ENCODE results near the gene KCNT2.
"Not testable (repeated sequence)": the region's sequence is repeated elsewhere in the genome, so short reads cannot be mapped to it uniquely, and the experiment has no call there.

KCNT2 gene

DNA sequence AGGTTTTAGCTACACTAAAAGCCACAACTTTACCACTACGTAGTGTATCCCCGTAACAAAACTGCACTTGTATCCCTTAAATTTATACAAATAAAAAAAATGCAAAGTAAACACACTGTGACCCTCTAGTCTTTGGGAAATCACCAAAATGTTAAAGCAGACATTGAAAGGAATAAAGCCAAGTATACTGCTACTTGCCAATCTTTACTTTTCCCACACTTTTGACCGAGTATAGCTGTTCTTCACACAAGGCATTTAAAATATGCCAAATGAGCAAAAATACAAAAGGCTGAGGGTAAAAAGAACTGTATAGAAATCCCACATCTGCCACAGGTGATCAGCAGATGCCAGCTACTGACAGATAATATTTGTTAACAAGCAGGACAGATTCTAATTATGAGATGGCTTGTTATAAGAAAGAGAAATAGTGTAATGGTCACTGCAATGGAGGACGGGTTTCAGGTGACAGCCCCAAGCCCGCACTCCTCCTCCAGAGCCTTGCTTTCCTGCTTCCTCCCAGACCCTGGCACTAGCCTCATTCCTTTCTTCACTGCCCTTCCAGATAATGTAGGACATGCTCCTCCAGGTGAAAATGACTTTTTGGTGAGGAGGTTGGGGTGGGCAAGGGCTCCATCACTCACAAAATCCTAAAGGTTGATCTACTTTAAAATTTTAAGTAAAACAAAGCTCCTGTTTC, 18.1 kb downstream of the KCNT2 start:
- no peak for DNase-seq (ENCODE audit: low spot score)

DNA sequence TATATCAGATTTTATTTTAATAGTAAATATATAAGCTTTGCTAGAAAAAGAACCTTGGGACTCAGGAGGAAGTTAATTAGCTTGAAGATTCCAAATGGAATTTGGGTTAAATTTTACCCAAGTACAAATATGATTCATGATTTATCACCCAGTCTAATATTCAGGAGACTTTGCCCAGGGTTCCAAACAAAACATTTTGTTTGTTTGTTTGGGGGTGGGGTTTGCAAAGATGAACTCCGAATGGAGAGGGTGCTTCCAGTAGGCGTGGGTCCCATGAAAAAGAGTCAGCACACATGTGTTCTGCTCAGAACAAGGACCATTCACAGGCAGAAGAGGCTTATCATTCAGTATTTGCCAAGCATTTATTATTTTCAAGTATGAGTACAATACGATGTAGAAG, 23.5 kb downstream of the KCNT2 start:
- no peak for DNase-seq (ENCODE audit: low spot score)

DNA sequence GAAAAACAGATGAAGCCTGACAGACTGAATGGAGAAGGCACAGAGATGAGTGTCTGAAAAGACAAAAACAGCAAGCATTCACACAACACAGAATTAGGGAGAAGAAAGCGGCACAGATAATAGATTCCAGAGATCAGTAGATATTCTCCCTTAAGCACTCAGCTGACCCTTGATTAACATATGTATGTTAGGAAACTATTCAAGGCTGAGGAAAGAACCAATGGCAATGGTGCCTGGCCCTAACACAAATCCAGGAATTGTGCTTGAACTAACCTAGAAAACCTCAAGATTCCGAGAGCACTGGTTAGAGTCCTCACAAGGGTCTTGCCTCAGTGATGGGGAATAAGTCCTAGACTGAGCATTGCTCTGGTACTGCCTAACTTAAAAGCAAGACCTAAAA, 30.9 kb downstream of the KCNT2 start:
- DNase-seq (ENCODE audit: low spot score): no peak

DNA sequence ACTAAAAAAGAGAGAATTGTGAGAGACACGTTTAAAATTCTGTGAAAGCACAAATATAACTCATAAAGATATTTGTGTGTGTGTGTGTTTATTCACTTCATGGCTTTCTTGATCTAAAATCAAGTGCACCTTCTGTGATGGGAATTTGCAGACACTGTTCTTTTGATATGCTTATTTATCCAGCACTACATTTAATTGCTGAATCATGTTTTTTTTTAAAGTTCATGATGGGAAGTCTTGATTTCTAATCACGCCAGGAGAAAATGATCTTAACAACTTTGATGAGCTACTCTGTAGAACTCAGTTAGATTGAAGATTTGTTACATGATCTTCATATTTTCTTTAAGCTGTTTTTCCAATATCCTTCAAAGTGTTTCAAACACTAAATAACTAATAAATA, 35.0 kb downstream of the KCNT2 start:
- DNase-seq (ENCODE audit: low spot score): no peak

DNA sequence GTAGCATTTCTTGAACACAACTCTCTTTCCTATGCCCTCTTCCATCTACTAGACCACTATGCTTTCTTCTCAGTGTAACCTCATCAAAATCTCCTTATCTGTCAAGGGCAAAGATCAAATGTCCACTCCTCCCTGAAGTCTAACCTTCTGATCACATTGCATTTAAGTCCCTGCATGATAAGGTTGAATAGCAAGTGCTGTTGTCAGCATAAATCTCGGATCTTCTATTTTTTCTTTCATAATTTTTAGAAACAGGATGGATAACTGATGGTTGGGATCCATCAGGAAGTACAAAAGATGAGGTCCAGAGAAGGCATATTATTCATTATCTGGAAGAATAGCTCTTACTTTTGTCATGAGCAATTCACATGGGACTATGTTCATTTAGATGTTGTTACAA, 41.0 kb downstream of the KCNT2 start:
- DNase-seq (ENCODE audit: low spot score): no peak

DNA sequence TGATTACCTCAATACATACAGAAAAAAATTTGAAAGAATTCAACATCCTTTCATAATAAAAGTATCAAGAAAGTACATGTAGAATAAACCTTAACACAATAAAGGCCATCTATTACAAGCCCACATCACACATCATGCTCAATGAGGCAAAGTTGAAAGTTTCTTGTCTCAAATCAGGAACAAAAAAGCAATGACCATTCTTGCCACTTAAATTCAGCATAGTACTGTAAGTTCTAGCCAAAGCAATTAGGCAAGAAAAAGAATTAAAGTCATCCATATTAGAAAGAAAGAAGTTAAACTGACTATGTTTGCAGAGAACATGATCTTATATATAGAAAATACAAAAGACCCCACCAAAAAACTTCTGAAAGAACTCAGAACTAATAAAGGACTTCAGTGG, 44.5 kb downstream of the KCNT2 start:
- DNase-seq (ENCODE audit: low spot score): no peak

DNA sequence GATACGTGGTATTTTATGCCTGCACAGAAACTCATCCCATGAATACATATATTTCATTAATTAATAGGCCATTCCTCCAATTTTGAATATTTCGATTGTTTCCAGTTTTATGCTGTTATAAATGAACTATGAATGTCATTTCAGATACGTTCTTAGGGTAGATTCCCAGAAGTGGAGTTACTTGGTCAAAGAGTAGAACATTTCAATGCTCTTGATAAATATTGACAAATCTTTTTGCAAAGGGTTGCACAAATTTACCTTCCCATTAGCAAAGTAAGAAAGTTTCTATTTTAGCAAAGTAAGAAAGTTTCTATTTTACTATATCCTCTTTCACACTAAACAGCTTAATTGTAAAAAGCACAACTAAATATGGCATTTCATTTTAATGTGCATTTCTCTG, 48.9 kb downstream of the KCNT2 start:
- no peak for DNase-seq (ENCODE audit: low spot score)

DNA sequence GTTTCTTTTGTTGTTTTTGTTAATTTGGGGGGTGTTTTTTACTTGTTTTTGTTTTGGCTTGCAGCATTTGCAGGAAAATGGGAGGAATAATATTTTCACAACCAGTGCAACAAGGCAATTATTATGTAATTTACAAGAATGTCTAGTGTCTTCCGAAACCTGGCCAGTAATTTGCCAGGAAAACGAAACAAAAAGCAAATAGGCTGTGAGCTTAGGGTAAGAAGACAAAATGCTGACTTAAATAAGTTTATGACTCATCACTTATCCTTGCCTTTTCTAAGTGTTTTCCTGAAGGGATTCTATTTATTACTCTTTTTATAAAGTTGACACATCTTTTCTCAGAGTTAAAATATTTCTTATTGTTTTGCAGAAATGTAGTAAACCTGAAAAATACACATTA, 49.8 kb downstream of the KCNT2 start:
- DNase-seq (ENCODE audit: low spot score): no peak

DNA sequence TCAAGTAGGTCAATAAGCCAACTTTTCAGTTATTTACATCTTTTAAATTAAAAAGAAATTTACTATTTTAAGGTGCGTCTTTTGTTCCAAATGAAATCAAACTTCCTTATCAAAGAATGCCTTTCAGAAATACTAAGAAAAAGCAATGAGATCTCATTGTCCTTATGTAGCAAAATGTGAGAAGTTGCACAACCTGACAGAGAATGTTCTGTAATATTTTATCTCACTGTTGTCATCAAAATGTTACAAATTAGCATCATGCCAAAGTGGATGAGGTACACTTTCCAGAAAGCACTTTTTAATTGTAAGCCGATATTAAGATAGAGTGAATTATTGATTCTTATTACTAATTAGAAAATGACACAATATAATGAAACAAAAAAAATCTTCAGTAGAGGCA, 50.4 kb downstream of the KCNT2 start:
- DNase-seq (ENCODE audit: low spot score): no peak

DNA sequence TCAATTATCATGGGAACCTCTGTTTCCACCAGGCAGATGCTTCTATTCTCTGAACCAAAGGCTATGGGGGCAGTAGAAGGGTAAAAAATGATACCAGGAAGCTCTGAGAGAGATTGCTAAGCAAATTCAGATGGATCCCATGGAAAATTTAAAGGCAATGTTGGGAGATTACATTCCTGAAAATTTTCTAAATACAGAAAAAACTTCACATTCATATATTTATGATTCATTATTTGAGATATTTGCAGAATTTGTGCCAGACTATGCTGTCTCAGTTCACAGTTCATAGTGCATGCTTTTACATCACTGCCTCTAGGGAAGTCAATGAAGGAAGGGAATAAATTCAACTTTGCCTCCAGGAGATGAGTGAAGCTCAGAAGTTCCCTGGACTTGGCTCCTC, 57.5 kb downstream of the KCNT2 start:
- DNase-seq (ENCODE audit: low spot score): no peak

DNA sequence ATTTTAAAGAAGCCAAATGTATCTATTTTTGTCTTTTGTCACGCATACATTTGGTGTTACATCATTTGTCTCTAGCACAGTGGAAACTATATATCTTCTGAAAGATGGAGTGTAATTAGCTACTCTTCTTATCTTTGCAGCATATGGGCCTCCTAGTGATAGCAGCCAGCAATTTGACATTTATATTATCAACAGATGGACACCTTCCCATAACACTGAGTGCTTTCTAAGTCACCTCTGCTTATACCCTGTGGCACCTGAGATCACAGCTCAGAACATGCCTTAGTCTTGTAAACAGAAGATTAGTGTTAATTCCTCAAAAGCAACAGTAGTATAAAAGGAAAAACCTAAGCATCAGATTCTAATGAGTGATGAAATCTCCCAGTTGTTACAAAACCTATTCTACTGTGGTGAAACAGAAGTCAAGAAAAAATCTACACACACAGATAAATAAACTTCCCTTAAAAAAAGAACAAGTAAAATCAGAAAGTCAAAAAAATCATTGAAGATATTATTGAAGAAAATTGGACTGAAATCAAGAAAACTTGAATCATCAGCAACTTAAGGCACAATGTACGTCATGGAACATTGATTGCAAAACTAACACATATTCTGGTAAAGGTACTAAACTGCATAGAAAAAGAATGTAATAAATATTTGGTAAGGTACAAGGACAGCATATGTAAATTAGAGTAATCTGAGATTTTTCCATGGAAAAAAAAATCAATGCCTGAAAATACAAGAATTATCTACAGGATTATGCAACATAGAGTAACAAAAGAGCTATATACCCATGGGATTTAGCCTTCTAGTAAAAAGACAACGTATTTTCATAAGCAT, 61.7 kb downstream of the KCNT2 start:
- no peak for DNase-seq (ENCODE audit: low spot score)

DNA sequence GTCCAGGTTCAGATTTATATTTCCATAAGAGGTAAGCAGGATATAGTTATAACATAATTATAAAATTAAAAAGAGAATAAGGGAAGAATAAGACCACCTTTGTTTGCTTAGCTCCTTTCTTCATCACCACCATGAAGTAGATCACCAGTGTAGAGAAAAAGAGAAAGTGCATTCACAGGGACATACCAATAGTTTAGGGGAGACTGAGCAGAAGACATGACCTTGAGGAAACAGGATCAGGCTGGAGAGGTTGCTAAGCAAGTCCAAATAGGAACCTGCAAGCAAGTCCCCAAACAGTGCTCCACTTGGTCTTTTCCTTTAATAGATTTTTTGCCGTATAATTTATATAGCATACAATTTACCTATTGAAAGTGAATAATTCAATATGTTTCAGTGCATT, 63.0 kb downstream of the KCNT2 start:
- DNase-seq (ENCODE audit: low spot score): no peak

DNA sequence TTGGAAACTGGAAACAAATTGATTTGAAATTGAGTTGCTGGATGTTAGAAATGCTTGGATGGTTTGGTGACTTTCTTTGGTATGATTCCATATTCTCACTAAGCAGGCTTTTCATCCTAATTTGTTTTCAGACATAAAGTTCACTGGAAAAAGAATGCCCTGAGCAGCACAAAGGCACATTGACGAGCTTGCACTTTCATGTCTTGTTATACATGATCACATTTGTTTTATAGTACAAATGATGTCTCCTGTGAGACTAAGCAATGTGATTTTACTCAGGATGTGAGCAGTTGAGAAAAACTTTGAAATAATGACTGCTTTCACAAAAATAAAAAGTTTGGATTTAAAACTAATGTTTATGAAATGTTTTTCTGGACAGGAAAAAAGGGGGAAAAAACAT, 63.6 kb downstream of the KCNT2 start:
- no peak for DNase-seq (ENCODE audit: low spot score)

DNA sequence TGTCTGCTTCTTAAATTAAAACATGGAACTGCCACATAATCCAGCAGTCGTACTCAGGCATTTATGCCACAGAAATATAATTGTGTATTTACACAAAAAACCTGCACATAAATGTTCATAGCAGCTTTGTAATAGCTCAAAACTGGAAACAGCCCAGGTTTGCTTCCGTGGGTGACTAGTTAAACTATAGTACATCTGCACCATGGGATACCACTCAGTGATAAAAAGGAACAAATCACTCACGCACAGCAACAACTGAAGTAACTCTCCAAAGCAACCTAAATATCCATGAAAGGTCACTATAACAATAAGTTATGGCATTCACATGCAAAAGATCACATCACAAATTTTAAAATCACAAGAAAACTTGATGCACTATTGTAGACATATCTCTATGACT, 64.4 kb downstream of the KCNT2 start:
- no peak for DNase-seq (ENCODE audit: low spot score)

DNA sequence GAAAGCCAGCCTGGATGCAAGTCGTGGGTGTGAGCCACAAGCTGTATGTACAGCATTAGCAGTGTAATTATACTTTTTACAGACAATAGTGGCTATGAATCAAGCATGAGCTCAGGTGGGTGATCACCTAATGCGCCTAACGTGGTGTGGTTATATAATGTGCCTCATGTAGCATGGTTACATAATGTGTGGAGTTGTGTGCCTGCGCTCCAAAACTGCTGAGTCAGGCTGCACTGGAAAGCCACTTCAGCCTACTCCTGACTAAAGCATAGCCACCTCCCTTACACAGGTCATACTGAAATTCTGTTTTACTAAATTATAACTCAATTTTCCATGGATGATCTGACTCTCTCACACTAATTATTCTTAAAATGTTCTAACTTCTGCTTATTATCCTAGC, 69.8 kb downstream of the KCNT2 start:
- peak; percentile 9 for DNase-seq (ENCODE audit: low spot score)

DNA sequence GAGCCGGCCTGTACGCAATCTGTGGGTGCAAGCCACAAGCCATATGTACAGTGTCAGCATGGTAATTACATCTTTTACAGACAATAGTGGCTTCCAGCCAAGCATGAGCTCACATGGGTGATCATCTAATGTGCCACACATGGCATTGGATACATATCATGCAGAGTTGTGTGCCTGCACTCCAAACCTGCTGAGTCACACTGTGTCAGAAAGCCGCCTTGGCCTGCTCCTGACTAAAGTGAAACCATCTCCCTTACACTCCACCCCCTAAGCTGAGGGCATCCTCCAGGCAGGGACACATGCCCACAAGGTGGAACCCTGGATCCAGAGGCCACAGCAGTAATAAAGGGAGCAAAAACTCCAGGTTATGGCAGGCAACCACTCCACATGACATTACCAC, 72.5 kb downstream of the KCNT2 start:
- DNase-seq (ENCODE audit: low spot score): peak; percentile 46

DNA sequence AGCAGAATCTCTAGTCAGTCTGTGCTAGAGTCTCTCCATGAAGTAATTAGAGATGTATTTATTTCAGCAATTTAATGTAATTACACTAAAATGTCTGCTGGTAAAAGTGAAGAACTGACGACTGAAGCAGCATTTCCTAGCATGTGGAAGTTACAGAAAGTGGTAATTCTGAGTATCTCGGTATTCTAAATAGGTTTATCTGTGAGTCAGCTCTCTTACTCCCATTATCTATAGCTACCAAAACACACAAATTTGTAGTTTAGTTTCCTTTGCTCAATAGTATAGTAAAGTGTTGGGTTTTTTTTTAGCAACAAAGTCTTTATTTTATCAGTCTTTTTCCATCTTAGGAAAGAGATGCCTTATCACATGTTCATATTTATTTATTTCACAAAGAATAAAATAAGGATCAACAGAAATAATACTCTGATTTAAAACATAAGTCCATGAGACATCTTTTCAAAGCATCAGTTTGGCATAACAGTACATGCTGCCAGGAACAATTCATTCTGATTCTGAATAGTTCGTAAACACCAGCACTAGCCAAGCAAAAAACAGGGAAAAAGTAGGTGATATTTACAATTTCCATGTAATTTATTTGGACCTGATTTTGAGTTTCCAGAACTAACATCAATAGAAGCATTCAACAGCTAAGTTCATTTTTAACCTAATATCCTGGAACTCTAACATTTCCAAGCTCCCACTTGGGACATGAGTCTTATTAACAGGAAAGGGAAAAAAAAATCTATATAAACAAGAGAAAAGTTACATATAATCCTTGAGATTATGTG, 76.3 kb downstream of the KCNT2 start:
- DNase-seq (ENCODE audit: low spot score): no peak

DNA sequence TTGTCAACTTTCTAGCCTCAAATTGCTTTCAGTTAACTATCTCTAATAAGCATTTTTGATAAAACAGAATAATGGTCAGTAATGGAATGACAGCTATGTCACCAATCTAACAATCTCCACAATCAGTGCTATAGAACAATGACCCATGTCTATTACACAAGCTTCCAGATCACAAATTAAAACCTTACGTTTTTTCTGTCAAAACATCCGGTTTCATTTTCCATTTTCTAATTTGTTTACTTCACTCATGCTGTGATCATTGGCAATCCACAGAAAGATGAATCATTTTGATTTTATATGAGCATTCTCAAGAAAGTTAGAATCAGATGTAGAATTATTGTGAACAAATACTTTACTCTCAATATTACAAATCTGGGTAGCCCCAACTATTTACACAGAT, 80.3 kb downstream of the KCNT2 start:
- DNase-seq (ENCODE audit: low spot score): no peak

DNA sequence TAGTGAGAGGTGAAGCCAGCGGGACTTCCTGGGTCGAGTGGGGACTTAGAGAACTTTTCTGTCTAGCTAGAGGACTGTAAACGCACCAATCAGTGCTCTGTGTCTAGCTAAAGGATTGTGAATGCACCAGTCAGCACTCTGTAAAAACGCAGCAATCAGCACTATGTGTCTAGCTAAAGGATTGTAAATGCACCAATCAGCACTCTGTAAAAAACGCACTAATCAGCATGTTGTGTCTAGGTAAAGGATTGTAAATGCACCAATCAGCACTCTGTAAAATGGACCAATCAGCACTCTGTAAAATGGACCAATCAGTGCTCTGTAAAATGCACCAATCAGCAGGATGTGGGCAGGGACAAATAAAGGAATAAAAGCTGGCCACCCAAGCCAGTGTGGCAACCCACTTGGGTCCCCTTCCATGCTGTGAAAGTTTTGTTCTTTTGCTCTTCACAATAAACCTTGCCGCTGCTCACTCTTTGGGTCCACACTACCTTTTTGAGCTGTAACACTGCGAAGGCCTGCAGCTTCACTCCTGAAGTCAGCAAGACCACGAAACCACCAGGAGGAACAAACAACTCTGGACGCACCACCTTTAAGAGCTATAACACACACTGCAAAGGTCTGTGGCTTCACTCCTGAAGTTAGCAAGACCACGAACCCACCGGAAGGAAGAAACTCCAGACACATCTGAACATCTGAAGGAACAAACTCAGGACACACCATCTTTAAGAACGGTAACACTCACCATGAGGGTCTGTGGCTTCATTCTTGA, 85.5 kb downstream of the KCNT2 start:
- not testable (repeated sequence) for DNase-seq (ENCODE audit: low spot score)

DNA sequence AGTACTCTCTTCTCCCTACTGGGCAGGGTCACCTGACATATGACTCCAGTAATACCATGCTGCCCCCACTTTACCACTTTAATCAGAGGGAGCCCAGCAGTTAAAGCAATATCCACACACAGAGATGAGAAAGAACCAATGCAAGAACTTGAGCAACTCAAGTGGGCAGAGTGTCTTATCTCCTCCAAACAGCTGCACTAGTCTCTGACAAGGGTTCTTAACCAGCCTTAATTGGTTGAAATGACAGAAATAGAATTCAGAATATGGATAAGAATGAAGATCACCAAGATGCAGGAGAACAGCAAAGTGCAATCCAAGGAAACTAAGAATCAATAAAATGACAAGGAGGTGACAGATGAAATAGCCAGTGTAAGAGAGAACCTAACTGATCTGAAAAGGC, 91.0 kb downstream of the KCNT2 start:
- no peak for DNase-seq (ENCODE audit: low spot score)

DNA sequence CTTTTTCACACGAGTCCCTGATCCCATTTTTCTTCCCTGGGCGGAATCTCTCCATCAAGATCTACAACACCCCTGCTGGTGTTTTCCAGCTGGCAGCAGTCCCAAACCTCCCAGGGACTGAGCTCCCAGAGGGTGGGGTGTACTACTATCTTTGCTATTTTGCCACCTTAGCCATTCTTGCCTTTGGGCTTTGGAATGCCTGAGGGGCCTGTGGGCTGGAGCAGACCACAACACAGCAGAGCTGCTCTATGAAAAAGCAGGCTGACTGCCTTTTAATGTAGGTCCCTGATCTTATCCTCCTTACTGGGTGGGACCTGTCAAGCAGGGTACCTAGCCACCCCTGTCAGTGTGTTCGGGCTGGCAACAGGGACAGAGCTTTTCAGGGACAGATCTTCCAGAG, 91.9 kb downstream of the KCNT2 start:
- no peak for DNase-seq (ENCODE audit: low spot score)

DNA sequence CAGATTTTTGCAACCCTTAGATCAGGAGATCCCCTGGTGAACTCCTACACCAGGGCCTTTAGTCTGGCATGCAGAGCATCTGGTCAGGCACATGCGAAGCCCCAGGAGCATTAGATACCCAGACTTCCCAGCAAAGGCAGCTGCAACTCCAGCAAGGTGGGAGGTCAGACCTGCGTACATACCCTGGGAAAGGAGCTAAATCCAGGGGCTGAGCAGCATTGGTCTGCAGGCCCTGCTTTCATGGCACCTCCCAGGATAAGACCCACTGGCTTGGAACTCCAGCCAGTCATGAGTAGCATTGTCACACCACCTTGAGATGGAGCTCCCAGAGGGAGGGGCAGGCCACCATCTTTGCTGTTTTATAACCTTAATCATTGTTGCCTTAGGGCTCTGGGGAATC, 92.3 kb downstream of the KCNT2 start:
- no peak for DNase-seq (ENCODE audit: low spot score)
